Measurements from ENCODE around the gene FBXL16.
A peak's percentile ranks its signal among the peaks of the same experiment; 100 is the strongest.

FBXL16 gene

GRCh38 chr16:740764-741505 lies 35.3 kb upstream of the FBXL16 start, which contains the start of gene CIAO3:
Gene CIAO3 (minus strand): TSS chr16:740997. CDS start chr16:740985, 12 bp downstream.
- no peaks in the 10 kb centered on the region for H3K4me1 ChIP-seq (ENCODE audit: insufficient read depth, low read length, poor library complexity, severe bottlenecking)
- H3K9me3 ChIP-seq (ENCODE audit: insufficient read depth, low read depth, low read length): no peaks in the 10 kb centered on the region
- TF ChIP-seq, protein P1, sequence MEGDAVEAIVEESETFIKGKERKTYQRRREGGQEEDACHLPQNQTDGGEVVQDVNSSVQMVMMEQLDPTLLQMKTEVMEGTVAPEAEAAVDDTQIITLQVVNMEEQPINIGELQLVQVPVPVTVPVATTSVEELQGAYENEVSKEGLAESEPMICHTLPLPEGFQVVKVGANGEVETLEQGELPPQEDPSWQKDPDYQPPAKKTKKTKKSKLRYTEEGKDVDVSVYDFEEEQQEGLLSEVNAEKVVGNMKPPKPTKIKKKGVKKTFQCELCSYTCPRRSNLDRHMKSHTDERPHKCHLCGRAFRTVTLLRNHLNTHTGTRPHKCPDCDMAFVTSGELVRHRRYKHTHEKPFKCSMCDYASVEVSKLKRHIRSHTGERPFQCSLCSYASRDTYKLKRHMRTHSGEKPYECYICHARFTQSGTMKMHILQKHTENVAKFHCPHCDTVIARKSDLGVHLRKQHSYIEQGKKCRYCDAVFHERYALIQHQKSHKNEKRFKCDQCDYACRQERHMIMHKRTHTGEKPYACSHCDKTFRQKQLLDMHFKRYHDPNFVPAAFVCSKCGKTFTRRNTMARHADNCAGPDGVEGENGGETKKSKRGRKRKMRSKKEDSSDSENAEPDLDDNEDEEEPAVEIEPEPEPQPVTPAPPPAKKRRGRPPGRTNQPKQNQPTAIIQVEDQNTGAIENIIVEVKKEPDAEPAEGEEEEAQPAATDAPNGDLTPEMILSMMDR (conservative IDR thresholded peaks at IDR 0.05; ENCODE audit: low read length): peak; percentile 50
- TF ChIP-seq EZH2phosphoT487 (IDR thresholded peaks at IDR 0.05; ENCODE audit: borderline replicate concordance): no peak
- H3K9ac ChIP-seq (ENCODE audit: low read depth, low read length, poor library complexity, severe bottlenecking): peak within 1 kb of the TSS; percentile 82
- no peaks in the 10 kb centered on the region for H3K36me3 ChIP-seq (ENCODE audit: insufficient read depth, low read length)
- H3K79me2 ChIP-seq (ENCODE audit: insufficient read depth, low read length): peaks cover 7% of the 10 kb centered on the region; the same call in 1 of the 2 replicates
- peak within 1 kb of the TSS; percentile 82 for H3K4me3 ChIP-seq (ENCODE audit: low read length, poor library complexity, severe bottlenecking)
- no peaks in the 10 kb centered on the region for H3F3A ChIP-seq (ENCODE audit: low read depth)
- H3K9me2 ChIP-seq (replicated peaks; ENCODE audit: low read depth, low read length): no peaks in the 10 kb centered on the region
- peak within 1 kb of the TSS; percentile 77 for H3K4me2 ChIP-seq (ENCODE audit: low read depth, low read length, poor library complexity, severe bottlenecking)
- H2AFZ ChIP-seq (ENCODE audit: low read length): peak within 1 kb of the TSS; percentile 83
- no peaks in the 10 kb centered on the region for H3K27me3 ChIP-seq (ENCODE audit: insufficient read depth, low read length, poor library complexity, severe bottlenecking)
- H4K20me1 ChIP-seq (ENCODE audit: insufficient read depth, low read length, poor library complexity, severe bottlenecking): no peaks in the 10 kb centered on the region

DNA sequence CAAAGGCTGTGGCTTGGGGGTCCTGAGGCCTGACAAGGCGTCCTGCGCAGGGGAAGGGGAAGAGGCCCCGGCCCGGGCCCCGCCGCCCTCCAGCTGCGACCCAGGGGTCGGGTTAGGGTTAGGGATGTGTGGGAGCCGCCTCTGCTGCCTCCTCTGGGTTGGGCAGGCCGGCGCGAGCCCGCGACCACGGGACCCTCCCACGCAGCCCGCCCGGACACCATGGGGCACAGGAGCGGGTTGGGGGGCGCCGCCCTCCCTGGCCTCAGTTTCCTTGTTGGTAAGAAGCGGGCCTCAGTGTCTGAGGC lies 34.8 kb upstream of the FBXL16 start:
- no peaks in the 10 kb centered on the region for H4K20me1 ChIP-seq (ENCODE audit: insufficient read depth, low read length, poor library complexity, severe bottlenecking)
- H3K79me2 ChIP-seq (ENCODE audit: insufficient read depth, low read length): peaks cover 7% of the 10 kb centered on the region; the same call in 1 of the 2 replicates
- no peak for TF ChIP-seq EZH2phosphoT487 (IDR thresholded peaks at IDR 0.05; ENCODE audit: borderline replicate concordance)
- TF ChIP-seq, protein P1 (conservative IDR thresholded peaks at IDR 0.05; ENCODE audit: low read length): no peak
- H3F3A ChIP-seq (ENCODE audit: low read depth): no peaks in the 10 kb centered on the region
- H3K27me3 ChIP-seq (ENCODE audit: insufficient read depth, low read length, poor library complexity, severe bottlenecking): no peaks in the 10 kb centered on the region
- H3K4me3 ChIP-seq (ENCODE audit: low read length, poor library complexity, severe bottlenecking): peak overlapping the region; percentile 82
- H3K4me1 ChIP-seq (ENCODE audit: insufficient read depth, low read length, poor library complexity, severe bottlenecking): no peaks in the 10 kb centered on the region
- H3K9ac ChIP-seq (ENCODE audit: low read depth, low read length, poor library complexity, severe bottlenecking): peak overlapping the region; percentile 82
- no peaks in the 10 kb centered on the region for H3K9me2 ChIP-seq (replicated peaks; ENCODE audit: low read depth, low read length)
- H2AFZ ChIP-seq (ENCODE audit: low read length): peak overlapping the region; percentile 83
- H3K4me2 ChIP-seq (ENCODE audit: low read depth, low read length, poor library complexity, severe bottlenecking): peak overlapping the region; percentile 73
- H3K9me3 ChIP-seq (ENCODE audit: insufficient read depth, low read depth, low read length): no peaks in the 10 kb centered on the region
- H3K36me3 ChIP-seq (ENCODE audit: insufficient read depth, low read length): no peaks in the 10 kb centered on the region

GRCh38 chr16:739560-740458 lies 34.2 kb upstream of the FBXL16 start:
- H3K79me2 ChIP-seq (ENCODE audit: insufficient read depth, low read length): peaks cover 7% of the 10 kb centered on the region; the same call in 1 of the 2 replicates
- H3K9me3 ChIP-seq (ENCODE audit: insufficient read depth, low read depth, low read length): no peaks in the 10 kb centered on the region
- H3F3A ChIP-seq (ENCODE audit: low read depth): no peaks in the 10 kb centered on the region
- H3K4me2 ChIP-seq (ENCODE audit: low read depth, low read length, poor library complexity, severe bottlenecking): peak overlapping the region; percentile 73
- no peaks in the 10 kb centered on the region for H3K27me3 ChIP-seq (ENCODE audit: insufficient read depth, low read length, poor library complexity, severe bottlenecking)
- no peaks in the 10 kb centered on the region for H3K36me3 ChIP-seq (ENCODE audit: insufficient read depth, low read length)
- peak overlapping the region; percentile 82 for H3K9ac ChIP-seq (ENCODE audit: low read depth, low read length, poor library complexity, severe bottlenecking)
- H3K4me3 ChIP-seq (ENCODE audit: low read length, poor library complexity, severe bottlenecking): peak overlapping the region; percentile 82
- no peaks in the 10 kb centered on the region for H3K4me1 ChIP-seq (ENCODE audit: insufficient read depth, low read length, poor library complexity, severe bottlenecking)
- no peaks in the 10 kb centered on the region for H3K9me2 ChIP-seq (replicated peaks; ENCODE audit: low read depth, low read length)
- H4K20me1 ChIP-seq (ENCODE audit: insufficient read depth, low read length, poor library complexity, severe bottlenecking): no peaks in the 10 kb centered on the region
- H2AFZ ChIP-seq (ENCODE audit: low read length): peak overlapping the region; percentile 83; the same call in 1 of the 2 replicates
- TF ChIP-seq EZH2phosphoT487 (IDR thresholded peaks at IDR 0.05; ENCODE audit: borderline replicate concordance): no peak
- TF ChIP-seq, protein P1 (conservative IDR thresholded peaks at IDR 0.05; ENCODE audit: low read length): no peak

All from Loucy (cell line).